HG03460 (cell line): ENCODE results near the gene CALML6.
"Not testable (repeated sequence)": the region's sequence is repeated elsewhere in the genome, so short reads cannot be mapped to it uniquely, and the experiment has no call there.

Source experiments
- ATAC-seq: cut with Tn5 transposase; IDR thresholded peaks from one replicate; pipeline ENCODE4 v1.9.1; 2021; ENCODE audit not compliant: unreplicated experiment

CALML6 gene

GRCh38 chr1:1914971-1915692 is at the start of gene CALML6:
Gene CALML6, plus strand, starts transcription at chr1:1915260. Its CDS starts 21 bp downstream, at chr1:1915281.
- no peak for ATAC-seq

DNA sequence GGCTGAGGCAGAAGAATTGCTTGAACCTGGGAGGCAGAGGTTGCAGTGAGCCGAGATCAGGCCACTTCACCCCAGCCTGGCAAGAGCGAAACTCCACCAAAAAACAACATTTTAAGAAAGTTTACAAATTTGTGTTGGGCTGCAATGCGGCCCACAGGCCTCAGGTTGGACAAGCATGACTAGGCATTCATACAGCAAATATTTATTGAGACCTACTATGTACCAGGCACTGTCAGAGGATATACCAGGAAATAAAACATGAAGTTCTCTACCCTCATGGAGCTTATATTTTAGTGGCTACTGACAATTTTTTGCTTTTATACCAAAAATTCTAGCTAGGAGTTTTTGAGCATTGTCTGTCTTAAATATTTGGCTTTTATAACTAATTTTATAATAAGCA is 47.9 kb upstream of the CALML6 start:
- no peak for ATAC-seq

DNA sequence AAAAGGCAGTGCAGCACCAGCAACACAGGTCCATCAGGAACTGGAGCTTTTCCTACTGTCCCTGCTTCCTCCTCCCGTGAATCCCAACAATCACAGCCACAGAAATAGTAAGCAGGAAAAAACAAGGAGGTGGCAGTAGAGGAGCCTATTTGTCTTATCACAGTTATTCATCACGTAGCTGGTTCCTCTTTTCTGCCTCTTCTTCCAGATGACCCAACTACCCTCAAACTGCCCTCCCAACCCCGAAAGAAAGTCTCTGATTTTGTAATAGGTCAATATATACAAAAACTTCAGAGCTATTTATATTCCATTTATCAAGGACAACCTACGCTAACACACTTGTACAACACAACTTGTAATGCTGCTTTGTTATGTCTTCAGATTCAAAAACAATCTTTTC is 45.6 kb upstream of the CALML6 start:
- no peak for ATAC-seq

DNA sequence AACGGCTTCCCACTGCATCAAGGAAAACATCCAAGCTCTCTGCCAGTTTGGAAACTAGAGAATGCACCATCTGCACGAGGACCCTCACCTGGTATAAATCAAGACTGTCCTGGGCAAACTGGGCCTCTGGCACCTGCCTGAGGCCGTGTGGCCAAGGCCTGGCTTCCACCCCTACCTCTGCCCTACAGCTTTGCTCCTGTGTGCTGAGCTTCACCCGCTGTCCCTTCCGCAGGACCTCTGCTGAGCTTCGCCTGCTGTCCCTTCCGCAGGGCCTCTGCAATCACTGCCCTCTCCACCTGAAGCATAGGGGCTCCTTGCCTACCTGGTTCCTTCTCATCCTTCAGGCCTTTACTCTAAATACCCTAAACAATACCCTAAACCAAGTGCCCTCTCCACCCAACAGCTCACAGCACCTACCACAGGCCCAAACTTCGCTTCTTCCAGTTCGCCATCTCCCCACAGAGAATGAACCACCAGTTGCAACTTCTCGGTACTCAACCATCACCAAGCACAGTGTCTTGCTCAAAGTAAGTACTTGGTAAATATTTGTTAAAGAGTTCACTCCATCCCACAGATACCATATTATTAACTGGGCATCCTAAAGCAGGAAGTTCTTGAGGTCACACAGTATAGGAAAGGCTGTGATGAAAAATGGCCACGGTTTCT is 42.6 kb upstream of the CALML6 start:
- no peak for ATAC-seq

DNA sequence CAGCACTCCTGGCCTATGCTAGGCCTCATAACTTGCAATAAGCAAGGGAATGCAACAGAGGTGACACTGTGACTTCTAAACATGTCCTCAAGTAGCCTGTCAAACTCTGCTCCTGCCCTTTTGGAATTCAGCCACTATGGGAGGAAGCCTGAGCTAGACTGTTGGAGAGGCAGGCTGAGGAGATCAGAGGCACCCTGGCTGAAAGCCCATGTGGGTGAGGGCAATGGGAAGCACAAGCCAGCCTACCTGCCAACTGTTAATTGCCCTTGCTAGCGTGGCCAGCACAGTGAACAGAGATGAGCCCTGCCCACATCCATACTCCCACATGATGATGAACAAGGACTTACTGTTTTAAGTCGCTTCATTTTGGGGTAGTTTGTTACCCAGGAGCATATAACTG is 41.9 kb upstream of the CALML6 start:
- no peak for ATAC-seq

DNA sequence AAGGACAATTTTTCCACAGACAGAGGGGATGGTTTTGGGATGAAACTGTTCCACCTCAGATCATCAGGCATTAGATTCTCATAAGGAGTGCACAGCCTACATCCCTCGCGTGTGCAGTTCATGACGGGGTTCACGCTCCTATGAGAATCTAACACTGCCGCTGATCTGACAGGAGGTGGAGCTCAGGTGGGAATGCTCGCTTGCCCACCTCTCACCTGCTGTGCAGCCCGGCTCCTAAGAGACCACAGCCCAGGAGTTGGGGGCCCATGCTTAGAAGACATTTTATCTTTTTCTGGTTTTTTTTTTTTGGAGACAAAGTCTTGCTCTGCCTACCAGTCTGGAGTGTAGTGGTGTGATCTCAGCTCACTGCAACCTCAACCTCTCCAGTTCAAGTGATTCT is 40.2 kb upstream of the CALML6 start:
- no peak for ATAC-seq

- ATAC-seq, result no peak
Observed at GRCh38 chr1:1875932-1876331, 39.1 kb upstream of the CALML6 start.

- no peak for ATAC-seq
Observed at GRCh38 chr1:1876335-1876930, 38.6 kb upstream of the CALML6 start.

DNA sequence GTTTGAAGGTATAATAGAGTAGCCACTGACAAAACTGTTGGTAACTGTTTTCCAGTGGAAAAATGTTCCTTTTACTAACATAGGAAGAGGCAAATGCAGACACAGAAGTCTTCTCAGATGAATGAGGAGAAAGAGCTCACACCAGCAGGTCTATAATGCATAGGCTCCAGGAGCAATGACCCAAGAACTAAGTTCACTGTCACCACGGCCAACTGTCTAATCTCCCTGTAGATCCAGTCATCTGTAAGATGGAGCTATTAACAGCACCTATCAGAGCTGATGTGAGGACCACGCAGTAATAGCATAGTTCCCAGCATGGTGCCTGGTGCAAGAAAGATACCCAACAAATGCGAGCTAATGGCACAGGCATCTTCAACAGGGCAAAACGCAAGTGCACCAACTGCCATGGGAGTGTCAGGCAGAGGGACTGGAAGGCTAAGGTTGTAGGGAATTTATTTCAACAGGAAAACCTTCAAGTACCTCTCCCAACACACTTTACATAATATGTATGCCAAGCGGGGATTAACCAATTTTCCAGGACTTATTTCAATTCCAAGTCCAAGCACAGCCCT is 37.1 kb upstream of the CALML6 start:
- no peak for ATAC-seq

DNA sequence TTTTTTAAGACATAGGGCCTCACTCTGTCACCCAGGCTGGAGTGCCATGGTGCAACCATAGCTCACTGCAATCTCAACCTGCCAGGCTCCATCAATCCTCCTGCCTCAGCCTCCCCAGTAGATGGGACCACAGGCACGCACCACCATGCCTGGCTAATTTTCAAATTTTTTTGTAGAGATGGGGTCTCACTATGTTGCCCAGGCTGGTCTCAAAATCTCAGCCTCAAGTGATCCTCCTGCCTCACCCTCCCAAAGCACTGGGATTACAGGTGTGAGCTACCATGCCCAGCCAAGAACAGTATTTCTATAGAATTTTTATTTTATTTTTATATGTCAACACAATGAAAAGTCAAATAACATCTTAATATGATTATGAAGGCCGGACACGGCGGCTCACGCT is 35.1 kb upstream of the CALML6 start:
- ATAC-seq, result no peak

DNA sequence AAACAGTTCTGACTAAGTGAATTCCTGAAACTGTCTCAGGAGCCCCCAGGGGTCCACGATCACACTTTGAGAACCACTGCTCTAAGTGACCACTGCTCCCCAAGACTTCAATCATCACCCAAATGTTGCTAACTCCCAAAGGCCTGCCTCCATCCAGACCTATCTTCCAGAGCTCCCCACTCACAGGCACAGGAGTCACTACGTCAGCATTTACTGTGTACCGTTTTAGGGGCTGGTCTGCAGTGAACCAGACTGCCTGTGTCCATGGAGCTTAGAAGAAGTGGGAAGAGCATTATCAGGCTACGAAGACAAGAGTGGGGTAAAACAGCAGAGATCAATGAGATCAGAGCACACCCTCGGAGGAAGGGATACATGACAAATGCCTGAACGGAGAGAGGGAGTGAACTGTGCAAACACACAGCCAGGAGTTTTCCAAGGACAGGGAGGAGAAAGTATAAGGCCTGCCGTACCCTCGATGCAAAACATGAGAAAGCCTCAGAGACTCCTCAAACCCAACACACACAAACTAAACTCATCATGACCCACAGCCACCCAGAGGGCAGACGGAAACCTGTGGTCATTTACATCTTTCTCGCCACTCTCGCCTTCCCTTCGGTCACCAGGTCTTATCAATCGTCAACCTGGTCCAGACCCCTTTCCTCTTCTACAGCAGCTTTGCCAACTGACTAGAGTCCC is 34.3 kb upstream of the CALML6 start:
- ATAC-seq, result no peak

GRCh38 chr1:1881727-1882126 is 33.3 kb upstream of the CALML6 start:
- ATAC-seq, result no peak

- ATAC-seq, result no peak
Observed at GRCh38 chr1:1883092-1883873, 31.8 kb upstream of the CALML6 start.

GRCh38 chr1:1883890-1884289 is 31.2 kb upstream of the CALML6 start:
- ATAC-seq, result not testable (repeated sequence)

GRCh38 chr1:1889090-1889750 is 25.8 kb upstream of the CALML6 start:
- ATAC-seq, result no peak

- ATAC-seq, result peak; percentile 23
Observed at GRCh38 chr1:1889847-1890505, 25.1 kb upstream of the CALML6 start.

DNA sequence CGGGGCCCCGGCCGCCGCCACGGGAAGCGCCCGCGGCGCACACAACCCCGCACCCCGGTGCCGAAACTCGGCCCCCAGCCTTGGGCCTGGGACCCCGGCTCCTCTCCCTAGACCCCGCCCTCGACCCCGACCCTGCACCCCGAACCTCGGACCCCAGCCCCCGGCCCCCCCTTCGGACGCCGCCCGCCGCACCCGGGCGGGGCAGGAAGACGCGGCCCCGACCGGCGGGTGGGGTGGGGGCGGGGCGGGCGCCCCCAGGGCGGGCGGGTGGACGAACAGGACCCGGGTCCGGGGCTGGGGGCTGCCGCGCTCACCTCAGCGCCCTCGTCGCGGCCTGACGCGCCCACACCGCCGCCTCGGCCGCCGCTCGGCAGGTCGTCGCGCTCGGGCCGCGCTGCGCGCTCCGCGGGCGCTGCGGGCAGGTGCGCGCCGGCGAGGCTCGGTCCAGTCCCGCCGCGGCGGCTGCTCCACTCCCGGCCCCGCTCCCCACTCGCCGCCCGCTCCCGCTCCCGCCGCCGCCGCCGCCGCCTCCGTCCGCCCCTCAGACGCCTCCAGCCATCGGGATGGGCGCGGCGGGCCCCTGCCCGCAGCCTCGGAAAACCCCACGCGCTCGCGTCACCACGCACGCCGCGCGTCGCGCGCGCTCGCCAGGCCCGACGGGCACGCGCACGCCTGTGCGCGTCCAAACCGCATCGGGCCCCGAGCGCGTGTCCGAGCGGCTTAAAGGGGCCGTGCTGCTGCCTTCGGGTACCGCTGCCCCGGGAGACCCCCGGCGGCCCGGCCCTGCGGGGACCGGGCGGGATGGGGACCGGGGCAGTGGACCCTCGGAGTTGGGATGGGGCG is 24.3 kb upstream of the CALML6 start, which contains the start of gene GNB1:
Gene GNB1, minus strand, starts transcription at position 582 of the 843 bp plus-strand sequence. CDS start 65,634 bp downstream, outside the sequence.
- ATAC-seq, result peak; percentile 51

- ATAC-seq, result peak; percentile 33
Observed at GRCh38 chr1:1891349-1892078, 23.5 kb upstream of the CALML6 start.
